Stimulated activated CD4-positive, alpha-beta T cell treated with anti-CD3 and anti-CD28 coated beads, Interleukin-2, amount 100 ng/mL, for 48 hours (primary cell): ENCODE results near the gene RAD23A.
"Not testable (repeated sequence)": the region's sequence is repeated elsewhere in the genome, so short reads cannot be mapped to it uniquely, and the experiment has no call there.

Experiments
- DNase-seq, 2 donors: peaks; one replicate each; pipeline ENCODE4 v3.0.0-alpha.2; 2020

The RAD23A gene

GRCh38 chr19:12945479-12946091, at the start of gene RAD23A:
Gene RAD23A (plus strand): TSS chr19:12945862. CDS start chr19:12945949, 87 bp downstream.
- DNase-seq: peak; percentile 99

DNA sequence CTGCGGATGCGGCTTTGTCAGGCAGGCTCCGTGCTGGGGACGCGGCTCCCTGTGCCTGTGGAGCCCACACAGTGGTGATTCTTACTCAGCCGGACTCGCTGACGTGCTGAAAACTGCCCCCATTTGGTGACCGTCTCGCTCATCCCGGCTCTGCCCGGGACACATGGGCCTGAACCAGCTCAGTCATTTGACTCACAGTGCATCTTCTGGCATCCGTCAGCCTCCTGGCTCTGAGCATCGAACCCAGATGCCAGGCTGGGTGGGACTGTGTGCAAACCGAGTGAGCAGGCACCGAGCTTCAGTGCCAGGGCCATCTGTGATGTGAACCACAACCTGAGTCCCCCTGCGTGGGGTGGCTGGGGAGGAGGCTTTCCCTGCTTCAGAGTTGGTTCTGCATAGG, 49.2 kb upstream of the RAD23A start:
- DNase-seq: no peak

DNA sequence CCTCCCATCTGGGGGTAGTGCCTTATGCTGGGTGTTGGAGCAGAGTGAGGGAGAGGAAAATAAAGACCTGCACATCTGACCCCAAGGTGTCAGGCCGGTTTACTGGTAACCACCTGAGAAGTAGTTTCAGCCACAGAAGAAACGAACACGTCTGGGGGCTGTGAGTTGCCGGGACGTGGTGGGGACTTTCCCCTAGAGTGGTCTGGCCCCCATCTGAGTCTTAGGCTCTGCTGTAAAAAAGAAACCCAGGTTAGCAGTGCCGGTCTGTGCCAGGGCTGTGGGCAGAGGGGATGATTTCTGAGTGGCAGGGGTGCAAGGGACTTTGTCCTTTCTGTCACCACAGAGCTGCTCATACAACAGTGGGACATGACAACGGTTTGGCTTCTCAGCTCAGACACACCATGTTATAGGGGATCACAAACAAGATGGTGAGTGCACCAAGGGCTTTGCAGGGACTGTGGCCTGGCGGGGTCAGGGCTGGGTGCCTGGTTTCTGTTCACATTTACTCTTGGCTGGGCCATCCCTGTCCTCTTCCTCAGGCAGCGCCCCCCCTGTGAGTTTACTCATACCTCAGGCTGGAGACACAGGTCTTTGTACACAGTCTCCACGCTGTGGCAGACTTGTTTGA, 45.7 kb upstream of the RAD23A start:
- no peak for DNase-seq

DNA sequence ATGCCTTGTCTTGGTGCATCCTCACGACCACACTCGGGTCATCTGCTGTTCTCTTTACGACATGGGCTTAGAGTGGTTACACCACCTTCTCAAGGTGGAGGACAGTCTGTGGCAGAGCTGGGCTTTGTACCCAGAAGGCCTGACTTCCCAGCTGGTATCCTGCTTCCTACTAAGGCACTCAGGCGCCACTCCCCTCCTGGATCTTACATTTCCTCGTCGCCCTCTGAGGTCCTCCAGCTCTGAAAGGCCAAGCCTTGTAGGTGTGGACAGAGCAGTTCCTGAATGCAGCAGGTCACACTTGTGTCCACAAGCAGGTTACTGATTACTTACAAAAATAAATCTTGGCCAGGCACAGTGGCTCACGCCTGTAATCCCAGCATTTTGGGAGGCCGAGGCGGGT, 38.5 kb upstream of the RAD23A start:
- DNase-seq: no peak

DNA sequence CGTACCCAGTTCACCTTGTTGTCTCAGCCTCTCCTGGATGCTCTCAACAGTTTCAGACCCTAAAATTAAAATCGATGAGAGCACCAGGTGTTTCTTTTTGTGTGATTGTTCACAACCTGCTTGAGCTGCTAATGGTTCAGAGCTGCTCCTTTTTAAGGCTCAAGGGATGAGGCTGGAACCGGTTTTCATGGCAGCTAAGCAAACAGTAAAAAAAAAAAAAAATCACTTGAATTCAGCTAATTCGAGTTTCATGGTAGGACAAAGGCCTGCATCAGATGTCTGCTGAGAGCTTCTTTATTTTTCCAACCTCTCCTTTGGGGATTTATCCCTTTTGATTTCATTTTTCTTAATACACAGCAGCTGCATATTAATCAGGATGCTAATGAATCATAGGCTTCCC, 33.1 kb upstream of the RAD23A start:
- DNase-seq: no peak

GRCh38 chr19:12913011-12913561, 32.6 kb upstream of the RAD23A start:
- no peak for DNase-seq

DNA sequence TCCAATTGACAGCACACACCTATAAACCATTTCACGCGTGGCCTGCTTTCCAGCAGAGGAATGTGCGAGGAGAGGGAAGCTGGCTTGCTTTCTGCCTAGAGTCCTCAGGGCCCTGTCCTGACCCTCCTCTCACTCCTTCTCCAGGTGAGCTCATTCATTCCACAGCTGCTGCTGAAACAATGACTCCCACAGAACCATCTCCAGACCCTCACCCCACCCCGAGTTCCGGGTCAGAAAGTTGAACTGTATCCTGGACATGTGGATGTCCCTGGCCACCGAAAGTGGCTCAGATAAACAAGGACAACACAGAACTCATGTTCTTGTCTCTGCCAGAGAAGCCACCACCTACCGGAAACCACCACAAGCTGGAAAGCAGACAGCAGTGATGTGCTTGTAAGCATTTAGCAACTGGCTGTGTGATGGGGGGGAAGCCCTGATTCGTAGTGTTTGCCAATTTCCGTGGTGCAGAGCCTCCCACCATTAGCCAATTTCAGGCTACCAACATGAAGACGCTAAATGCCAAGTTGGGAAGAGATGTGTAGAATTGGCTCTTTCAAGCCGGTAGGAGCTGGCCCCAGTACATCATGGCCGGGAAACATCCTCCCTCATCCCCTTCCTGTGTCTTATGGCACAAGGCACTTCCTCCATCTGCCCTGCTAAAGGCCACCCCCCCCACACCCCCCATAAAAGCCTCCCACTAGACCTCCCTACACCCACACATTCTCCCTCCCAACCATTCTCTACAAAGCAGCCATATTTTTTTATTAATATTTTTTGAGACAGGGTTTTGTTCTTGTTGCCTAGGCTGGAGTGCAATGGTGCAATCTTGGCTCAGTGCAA, 31.6 kb upstream of the RAD23A start:
- no peak for DNase-seq

GRCh38 chr19:12915860-12916259, 29.8 kb upstream of the RAD23A start:
- not testable (repeated sequence) for DNase-seq

- no peak for DNase-seq
Measured at GRCh38 chr19:12918253-12918652, 27.4 kb upstream of the RAD23A start.

- DNase-seq: no peak
Measured at GRCh38 chr19:12921047-12921446, 24.6 kb upstream of the RAD23A start.

DNA sequence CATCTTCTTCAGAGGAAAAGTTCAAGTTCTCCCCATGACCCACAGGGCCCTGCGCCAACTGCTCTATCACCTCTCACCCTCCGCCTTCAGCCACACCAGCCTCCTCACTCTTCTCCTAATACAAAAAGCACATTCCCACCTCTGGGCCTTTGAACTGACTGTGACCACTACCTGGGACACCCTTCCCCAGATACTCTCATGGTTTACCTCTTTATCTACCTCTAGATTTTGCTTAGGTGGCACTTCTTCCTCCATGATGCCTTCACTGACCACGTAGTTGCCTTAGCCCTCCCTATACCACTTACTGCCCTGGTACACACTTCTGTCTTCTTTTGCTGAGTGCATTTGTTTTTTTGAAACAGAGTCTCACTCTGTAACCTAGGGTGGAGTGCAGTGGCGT, 22.7 kb upstream of the RAD23A start:
- DNase-seq: no peak

GRCh38 chr19:12924621-12925310, 20.9 kb upstream of the RAD23A start:
- DNase-seq: no peak

GRCh38 chr19:12930002-12930645, 15.5 kb upstream of the RAD23A start:
- DNase-seq: no peak

DNA sequence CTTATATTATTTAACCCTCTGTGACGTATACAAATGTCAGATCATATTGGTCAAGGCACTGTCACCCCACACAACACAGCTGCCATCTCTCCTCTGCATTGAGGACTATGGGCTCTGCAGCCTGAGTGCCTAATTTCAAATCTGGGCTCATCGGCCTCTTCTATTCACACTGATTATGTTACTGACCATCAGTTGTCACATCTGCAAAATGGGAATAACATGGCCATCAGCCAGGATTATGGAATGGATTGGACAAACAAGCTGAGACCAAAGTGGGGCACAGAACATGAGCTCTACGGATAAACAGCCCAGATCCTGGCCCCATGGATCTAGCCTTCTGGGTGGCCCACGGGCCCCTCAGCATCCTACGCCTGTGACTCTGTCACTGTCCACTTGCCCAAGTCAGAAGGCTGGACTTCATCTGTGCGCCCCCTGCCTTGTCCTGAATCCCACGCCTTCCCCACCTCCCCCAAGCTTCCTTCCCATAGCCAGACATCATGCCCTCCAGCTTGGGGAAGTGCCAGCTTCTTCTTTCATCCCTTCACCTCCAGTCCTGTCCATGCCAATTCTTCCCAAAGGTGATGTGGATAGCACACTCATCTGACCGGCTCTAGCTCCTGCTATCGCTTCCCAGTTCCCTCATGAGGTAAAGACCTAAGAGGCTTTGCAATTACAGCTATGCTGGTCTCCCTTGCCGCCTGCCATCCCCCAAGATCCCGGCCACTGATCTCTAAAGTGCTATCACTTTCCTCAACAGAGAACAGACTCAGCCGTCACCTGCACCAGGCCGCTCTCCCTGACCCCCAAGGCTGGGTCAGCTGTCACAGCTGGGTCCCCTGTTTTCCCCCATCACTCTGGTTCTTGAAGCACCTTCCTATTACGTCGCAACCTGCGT, 13.0 kb upstream of the RAD23A start:
- no peak for DNase-seq

- peak; percentile 84 to 90 for DNase-seq
Measured at GRCh38 chr19:12933287-12934072, 12.2 kb upstream of the RAD23A start, which contains the start of gene FARSA. Gene FARSA (minus strand): TSS chr19:12933711. CDS start chr19:12933696, 15 bp downstream.

DNA sequence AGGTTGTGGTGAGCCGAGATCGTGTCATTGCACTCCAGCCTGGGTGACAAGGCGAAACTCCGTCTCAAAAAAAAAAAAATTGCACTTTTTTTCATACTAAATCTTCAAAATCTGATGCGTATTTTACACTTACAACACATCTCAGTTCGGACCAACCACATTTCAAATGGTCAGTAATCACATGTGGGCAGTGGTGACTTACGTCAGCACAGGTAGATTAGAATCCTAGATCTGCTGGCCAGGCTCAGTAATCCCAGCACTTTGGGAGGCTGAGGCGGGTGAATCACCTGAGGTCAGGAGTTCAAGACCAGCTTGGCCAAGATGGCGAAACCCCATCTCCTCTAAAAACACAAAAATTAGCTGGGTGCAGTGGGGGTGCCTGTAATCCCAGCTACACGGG, 10.6 kb upstream of the RAD23A start:
- no peak for DNase-seq

GRCh38 chr19:12936582-12936981, 9.1 kb upstream of the RAD23A start:
- no peak for DNase-seq

- no peak for DNase-seq
Measured at GRCh38 chr19:12937093-12937926, 8.4 kb upstream of the RAD23A start.
